ENCODE measurements around the gene TMEM107.

Gene TMEM107

GRCh38 chr17:8159032-8159400, 17.2 kb downstream of the TMEM107 start:
- H3K79me2 ChIP-seq (ENCODE audit: low read length): peaks cover 38% of the 10 kb centered on the region
- H3K9me3 ChIP-seq (replicated peaks; ENCODE audit: insufficient read depth, low read length): no peaks in the 10 kb centered on the region
- H3K27ac ChIP-seq (ENCODE audit: low read length): no peak overlapping the region
- peaks cover 23% of the 10 kb centered on the region for H3K4me1 ChIP-seq (ENCODE audit: low read length)
- H3K9ac ChIP-seq (ENCODE audit: low read length): no peak overlapping the region
- no peak for DNase-seq
- no peaks in the 10 kb centered on the region for H3K9me2 ChIP-seq (replicated peaks; ENCODE audit: insufficient read depth, low read length)
- H3K4me3 ChIP-seq (ENCODE audit: low read length): no peak overlapping the region
- peaks cover 26% of the 10 kb centered on the region for H3F3A ChIP-seq (ENCODE audit: insufficient read depth, low read length)
- H3K4me2 ChIP-seq (ENCODE audit: low read depth, low read length): no peak overlapping the region
- H3K27me3 ChIP-seq (replicated peaks; ENCODE audit: insufficient read depth, low read length): no peaks in the 10 kb centered on the region
- no peaks in the 10 kb centered on the region for H4K20me1 ChIP-seq (ENCODE audit: insufficient read depth, low read length)
- TF ChIP-seq EZH2phosphoT487 (IDR thresholded peaks at IDR 0.05; ENCODE audit: low read length) (no peak), EZH2 (optimal IDR thresholded peaks at IDR 0.05; ENCODE audit: low read depth, low read length) (no peak)
- H3K36me3 ChIP-seq (replicated peaks; ENCODE audit: insufficient read depth, low read length): no peaks in the 10 kb centered on the region
- no peak overlapping the region for H2AFZ ChIP-seq (ENCODE audit: low read length)

- Histone ChIP-seq H3K27ac (ENCODE audit: low read length) (peak overlapping the region; percentile 59; the same call in 1 of the 2 replicates), H3K4me1 (ENCODE audit: low read length) (peaks cover 18% of the 10 kb centered on the region), H3K36me3 (replicated peaks; ENCODE audit: insufficient read depth, low read length) (no peaks in the 10 kb centered on the region), H3F3A (ENCODE audit: insufficient read depth, low read length) (peaks cover 26% of the 10 kb centered on the region), H3K27me3 (replicated peaks; ENCODE audit: insufficient read depth, low read length) (no peaks in the 10 kb centered on the region), H3K9me2 (replicated peaks; ENCODE audit: insufficient read depth, low read length) (no peaks in the 10 kb centered on the region), H3K79me2 (ENCODE audit: low read length) (peaks cover 38% of the 10 kb centered on the region), H3K9me3 (replicated peaks; ENCODE audit: insufficient read depth, low read length) (no peaks in the 10 kb centered on the region), H2AFZ (ENCODE audit: low read length) (no peak overlapping the region), H3K4me2 (ENCODE audit: low read depth, low read length) (peak overlapping the region; percentile 46; the same call in 1 of the 2 replicates), H4K20me1 (ENCODE audit: insufficient read depth, low read length) (no peaks in the 10 kb centered on the region), H3K9ac (ENCODE audit: low read length) (peak overlapping the region; percentile 12; the same call in 1 of the 2 replicates), H3K4me3 (ENCODE audit: low read length) (no peak overlapping the region)
- peak; percentile 83 for TF ChIP-seq CTCF (IDR thresholded peaks at IDR 0.05; ENCODE audit: low read length)
- TF ChIP-seq EZH2 (optimal IDR thresholded peaks at IDR 0.05; ENCODE audit: low read depth, low read length): no peak
- peak; percentile 85 for DNase-seq
Measured at GRCh38 chr17:8158267-8159031, 17.7 kb downstream of the TMEM107 start.

- H3K79me2 ChIP-seq (ENCODE audit: low read length): peaks cover 27% of the 10 kb centered on the region
- peaks cover 24% of the 10 kb centered on the region for H3F3A ChIP-seq (ENCODE audit: insufficient read depth, low read length)
- peak overlapping the region; percentile 75 for H3K4me3 ChIP-seq (ENCODE audit: low read length)
- no peaks in the 10 kb centered on the region for H3K36me3 ChIP-seq (replicated peaks; ENCODE audit: insufficient read depth, low read length)
- no peaks in the 10 kb centered on the region for H3K27me3 ChIP-seq (replicated peaks; ENCODE audit: insufficient read depth, low read length)
- H3K9ac ChIP-seq (ENCODE audit: low read length): peak overlapping the region; percentile 91
- peak; percentile 100 for DNase-seq
- peak overlapping the region; percentile 67 for H2AFZ ChIP-seq (ENCODE audit: low read length)
- H3K4me2 ChIP-seq (ENCODE audit: low read depth, low read length): peak overlapping the region; percentile 100
- no peak for TF ChIP-seq EZH2phosphoT487 (IDR thresholded peaks at IDR 0.05; ENCODE audit: low read length)
- peak overlapping the region; percentile 86 for H3K27ac ChIP-seq (ENCODE audit: low read length)
- no peaks in the 10 kb centered on the region for H3K9me3 ChIP-seq (replicated peaks; ENCODE audit: insufficient read depth, low read length)
- no peaks in the 10 kb centered on the region for H4K20me1 ChIP-seq (ENCODE audit: insufficient read depth, low read length)
- H3K4me1 ChIP-seq (ENCODE audit: low read length): peaks cover 16% of the 10 kb centered on the region
- no peaks in the 10 kb centered on the region for H3K9me2 ChIP-seq (replicated peaks; ENCODE audit: insufficient read depth, low read length)
Measured at GRCh38 chr17:8156246-8156992, 19.8 kb downstream of the TMEM107 start.

GRCh38 chr17:8155996-8156245, 20.3 kb downstream of the TMEM107 start:
- no peak for DNase-seq
- Histone ChIP-seq H3K9ac (ENCODE audit: low read length) (peak overlapping the region; percentile 91), H3K4me3 (ENCODE audit: low read length) (peak overlapping the region; percentile 75), H3K27me3 (replicated peaks; ENCODE audit: insufficient read depth, low read length) (no peaks in the 10 kb centered on the region), H3K79me2 (ENCODE audit: low read length) (peaks cover 24% of the 10 kb centered on the region), H3K36me3 (replicated peaks; ENCODE audit: insufficient read depth, low read length) (no peaks in the 10 kb centered on the region), H3K9me2 (replicated peaks; ENCODE audit: insufficient read depth, low read length) (no peaks in the 10 kb centered on the region), H3K9me3 (replicated peaks; ENCODE audit: insufficient read depth, low read length) (no peaks in the 10 kb centered on the region), H3F3A (ENCODE audit: insufficient read depth, low read length) (peaks cover 26% of the 10 kb centered on the region), H3K4me1 (ENCODE audit: low read length) (peaks cover 14% of the 10 kb centered on the region), H3K4me2 (ENCODE audit: low read depth, low read length) (peak overlapping the region; percentile 94), H3K27ac (ENCODE audit: low read length) (peak overlapping the region; percentile 77), H4K20me1 (ENCODE audit: insufficient read depth, low read length) (no peaks in the 10 kb centered on the region), H2AFZ (ENCODE audit: low read length) (no peak overlapping the region)
- no peak for TF ChIP-seq EZH2phosphoT487 (IDR thresholded peaks at IDR 0.05; ENCODE audit: low read length)
- no peak for TF ChIP-seq EZH2 (optimal IDR thresholded peaks at IDR 0.05; ENCODE audit: low read depth, low read length)
- TF ChIP-seq CTCF (IDR thresholded peaks at IDR 0.05; ENCODE audit: low read length): no peak

Data from MM.1S (cell line).